HepG2 (cell line): Measurements from ENCODE around the gene PLCG2. TPM values are rescaled to one million over a fixed set of nuclear protein-coding genes. Genes with fewer than 3 reads are reported as not detected.

Experiments used
- ATAC-seq: fragments of 200-7000 bp; cut with Tn5 transposase; 3 replicates; pipeline ENCODE4 v1.9.1; 2020; ENCODE audit warnings: mild to moderate bottlenecking, moderate library complexity
- BruUV-seq: library from RNA; stranded (reverse); fragments of 400-500 nt; replicated peaks from 2 replicates; lab custom pipeline; 2021; lab: Mats Ljungman, UMichigan
- CTCF ChIA-PET: fragments of 300-600 bp; formaldehyde crosslinking; extraction: SDS; loops from one replicate; lab custom pipeline; 2021; ENCODE audit warnings: low total read pairs, inconsistent platforms, low intra/inter-chr PET ratio; lab: Yijun Ruan, JAX
- POLR2A ChIA-PET: fragments of 350-600 bp; sonication (Branson Sonifier 250); formaldehyde crosslinking; loops from one replicate; lab custom pipeline; 2020; ENCODE audit warnings: antibody characterized with exemption, inconsistent platforms; lab: Yijun Ruan, JAX
- DNase-seq: peaks from one replicate; pipeline ENCODE4 v3.0.0-alpha.2; 2015; ENCODE audit warnings: low spot score
- FAIRE-seq: peaks from 3 replicates; lab custom pipeline; 2011; peaks lifted over from hg19 to GRCh38; lab: Jason Lieb, UNC
- H2AFZ ChIP-seq: one replicate; pipeline ENCODE4 v1.6.1; 2011; ENCODE audit warnings: low read length, inconsistent platforms
- H3K27ac ChIP-seq: fragments of 300-600 bp; 3 replicates; pipeline ENCODE4 v1.8.0; 2011; ENCODE audit warnings: mixed run types, mild to moderate bottlenecking, mixed read lengths, low read length, inconsistent platforms; ENCODE audit not compliant: insufficient read depth; ENCODE audit errors: extremely low read length
- H3K27me3 ChIP-seq, 2 experiments: fragments of 200-600 bp in 1 of 2; 2 replicates in 1 of 2; 3 replicates in 1 of 2; pipeline versions ENCODE4 v1.6.0 to v1.8.0; 2011; ENCODE audit warnings: low read length in 2 of 2, mild to moderate bottlenecking in 2 of 2, moderate library complexity in 2 of 2, inconsistent platforms in 1 of 2; ENCODE audit not compliant: insufficient read depth in 2 of 2, control insufficient read depth in 1 of 2
- H3K36me3 ChIP-seq, 2 experiments: fragments of 200-600 bp in 1 of 2; replicated peaks in 1 of 2; 2 replicates in 1 of 2; 3 replicates in 1 of 2; pipeline versions ENCODE4 v1.5.1 to v1.8.0; 2011; ENCODE audit warnings: low read length in 2 of 2, inconsistent platforms in 1 of 2; ENCODE audit not compliant: insufficient read depth in 2 of 2, control insufficient read depth in 1 of 2
- H3K4me1 ChIP-seq: 2 replicates; pipeline ENCODE4 v1.5.1; 2012; ENCODE audit warnings: low read length, inconsistent platforms; ENCODE audit not compliant: insufficient read depth
- H3K4me2 ChIP-seq: 2 replicates; pipeline ENCODE4 v1.6.0; 2011; ENCODE audit warnings: low read depth, low read length, inconsistent platforms
- H3K4me3 ChIP-seq, 3 experiments: fragments of 200-600 bp in 1 of 3; sonication (generic), shearing (Covaris generic) in 1 of 3; replicated peaks in 1 of 3; 2 replicates each; pipeline ENCODE4 v1.5.1; 2011 to 2016; ENCODE audit warnings: low read length in 3 of 3, inconsistent platforms in 2 of 3, low read depth in 2 of 3, mild to moderate bottlenecking in 2 of 3, control low read depth in 1 of 3, mixed read lengths in 1 of 3; ENCODE audit not compliant: insufficient read depth in 1 of 3
- H3K79me2 ChIP-seq: one replicate; pipeline ENCODE4 v1.6.1; 2011; ENCODE audit warnings: low read length, inconsistent platforms; ENCODE audit not compliant: insufficient read depth
- H3K9ac ChIP-seq: 2 replicates; pipeline ENCODE4 v1.6.0; 2011; ENCODE audit warnings: mild to moderate bottlenecking, low read depth, low read length, inconsistent platforms; ENCODE audit not compliant: insufficient read depth
- H3K9me3 ChIP-seq: 2 replicates; pipeline ENCODE4 v1.5.1; 2012; ENCODE audit warnings: mild to moderate bottlenecking, low read length
- H4K20me1 ChIP-seq: 2 replicates; pipeline ENCODE4 v1.6.0; 2011; ENCODE audit warnings: inconsistent platforms, mild to moderate bottlenecking, low read length, moderate library complexity; ENCODE audit not compliant: insufficient read depth
- ARID3A ChIP-seq: IDR thresholded peaks from 2 replicates; pipeline ENCODE4 v1.6.1; 2012; ENCODE audit warnings: low read depth, low read length, improper control_type of control experiment
- BCL3 ChIP-seq: sonication (generic); formaldehyde crosslinking; IDR thresholded peaks from 2 replicates; pipeline ENCODE4 v1.5.1; 2020; ENCODE audit warnings: mild to moderate bottlenecking, missing genetic modification reagents, moderate library complexity
- POGZ ChIP-seq: sonication (generic); formaldehyde crosslinking; IDR thresholded peaks from 2 replicates; pipeline ENCODE4 v1.4.0; 2020; ENCODE audit warnings: mild to moderate bottlenecking, missing genetic modification reagents
- TFE3 ChIP-seq: IDR thresholded peaks from 2 replicates; pipeline ENCODE4 v1.6.1; 2016
- WGBS: methylation state at CpG from one replicate; pipeline ENCODE4 v1.1.6; 2017; ENCODE audit warnings: low lambda C conversion rate; 5-methylcytosine and 5-hydroxymethylcytosine counted together
- in situ Hi-C: cut with HindIII; loops from 2 replicates; pipeline ENCODE4 v1.10.0; 2017; ENCODE audit warnings: low pct_unique_long_range_greater_than_20kb; ENCODE audit not compliant: extremely low pct_ligation_motif_present
- intact Hi-C: fragments of 100-400 bp; cut with micrococcal nuclease; formaldehyde crosslinking; loops from one replicate; pipeline ENCODE4 v1.10.0; 2022; ENCODE audit not compliant: unreplicated experiment
- polyA plus RNA-seq, 8 experiments: library from polyadenylated mRNA; depleted of rRNA in 3 of 8; stranded (reverse) in 7 of 8; unstranded in 1 of 8; fragments of >200 nt; fragmentation: Illumina TruSeq in 4 of 8; extraction: Trizol in 4 of 8; gene quantifications; 2 replicates each; pipeline versions ENCODE4 v1.2.1 to v1.2.3, GENCODE V29; 2011 to 2016; ENCODE audit warnings: low read depth in 4 of 8, missing spikeins in 1 of 8, mixed read lengths in 1 of 8; ENCODE audit not compliant: insufficient read depth in 1 of 8
- total RNA-seq, 5 experiments: library from RNA; depleted of rRNA; stranded (reverse); fragments of >200 nt; fragmentation: Illumina TruSeq; extraction: Trizol; gene quantifications; 2 replicates each; pipeline ENCODE4 v1.2.3, GENCODE V29; 2016; ENCODE audit warnings: low read depth in 1 of 5

The PLCG2 gene
- total and polyA plus RNA-seq, 2 of the 13 experiments (the other 11 are each of a cell fraction or from before 2014, with no cell fraction given): 0.13 to 0.18 TPM

- TF ChIP-seq ARID3A: no peak
Measured at GRCh38 chr16:81861915-81862314, 82.8 kb downstream of the PLCG2 start (continued).

- H3K4me3 ChIP-seq: no peak overlapping the region
- intact Hi-C loops (no loop called here), in situ Hi-C loops (no loop called here)
- TF ChIP-seq TFE3 (CRISPR knock-in tag): no peak
- TF ChIP-seq BCL3 (CRISPR knock-in tag): no peak
- no peak for TF ChIP-seq POGZ (CRISPR knock-in tag)
- ChIA-PET CTCF (no interaction called here), POLR2A (no interaction called here)
- no peak for DNase-seq
- no peaks in the 10 kb centered on the region for H3K79me2 ChIP-seq
- H4K20me1 ChIP-seq: no peaks in the 10 kb centered on the region
- ATAC-seq: no peak
- no TSS peak for BruUV-seq
- no peak overlapping the region for H3K9ac ChIP-seq
- FAIRE-seq: no peak
- H3K4me2 ChIP-seq: no peak overlapping the region
- no peak overlapping the region for H2AFZ ChIP-seq
- no peaks in the 10 kb centered on the region for H3K36me3 ChIP-seq
- no peaks in the 10 kb centered on the region for H3K9me3 ChIP-seq
- peaks cover 4 to 46% of the 10 kb centered on the region in 2 experiments; a peak in 4 of 5 replicates for H3K27me3 ChIP-seq
- H3K4me1 ChIP-seq: no peaks in the 10 kb centered on the region
- H3K27ac ChIP-seq: no peak overlapping the region
- 5% methylated on average over 8 of the region's 8 CpGs for WGBS
Measured at GRCh38 chr16:81863630-81864352, 84.7 kb downstream of the PLCG2 start.
